ENCODE measurements around the gene ZFAND3.
A peak's percentile ranks its signal among the peaks of the same experiment; 100 is the strongest.

ZFAND3 gene

DNA sequence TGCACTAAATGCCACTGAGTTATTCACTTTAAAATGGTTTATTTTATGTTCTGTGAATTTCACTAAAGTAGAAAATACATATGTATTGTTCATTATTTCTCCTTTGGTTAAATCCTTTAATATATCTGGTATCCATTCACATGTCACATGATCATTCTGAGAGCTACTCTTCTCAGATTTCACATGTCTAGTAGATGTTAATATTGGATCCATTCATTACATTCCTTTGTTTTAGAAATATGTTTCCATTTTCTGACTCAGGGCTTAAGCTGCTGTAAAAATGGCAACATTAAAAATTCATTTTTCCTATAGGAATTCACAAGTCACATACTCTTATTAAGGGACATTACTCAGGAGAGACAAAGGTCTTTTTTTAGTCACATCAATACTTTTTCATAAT lies 205.4 kb downstream of the ZFAND3 start:
- TF ChIP-seq, protein P1, sequence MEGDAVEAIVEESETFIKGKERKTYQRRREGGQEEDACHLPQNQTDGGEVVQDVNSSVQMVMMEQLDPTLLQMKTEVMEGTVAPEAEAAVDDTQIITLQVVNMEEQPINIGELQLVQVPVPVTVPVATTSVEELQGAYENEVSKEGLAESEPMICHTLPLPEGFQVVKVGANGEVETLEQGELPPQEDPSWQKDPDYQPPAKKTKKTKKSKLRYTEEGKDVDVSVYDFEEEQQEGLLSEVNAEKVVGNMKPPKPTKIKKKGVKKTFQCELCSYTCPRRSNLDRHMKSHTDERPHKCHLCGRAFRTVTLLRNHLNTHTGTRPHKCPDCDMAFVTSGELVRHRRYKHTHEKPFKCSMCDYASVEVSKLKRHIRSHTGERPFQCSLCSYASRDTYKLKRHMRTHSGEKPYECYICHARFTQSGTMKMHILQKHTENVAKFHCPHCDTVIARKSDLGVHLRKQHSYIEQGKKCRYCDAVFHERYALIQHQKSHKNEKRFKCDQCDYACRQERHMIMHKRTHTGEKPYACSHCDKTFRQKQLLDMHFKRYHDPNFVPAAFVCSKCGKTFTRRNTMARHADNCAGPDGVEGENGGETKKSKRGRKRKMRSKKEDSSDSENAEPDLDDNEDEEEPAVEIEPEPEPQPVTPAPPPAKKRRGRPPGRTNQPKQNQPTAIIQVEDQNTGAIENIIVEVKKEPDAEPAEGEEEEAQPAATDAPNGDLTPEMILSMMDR (IDR thresholded peaks at IDR 0.05; ENCODE audit: low read depth, low read length), result no peak
- no peak for DNase-seq (ENCODE audit: extremely low read depth, low read depth)

DNA sequence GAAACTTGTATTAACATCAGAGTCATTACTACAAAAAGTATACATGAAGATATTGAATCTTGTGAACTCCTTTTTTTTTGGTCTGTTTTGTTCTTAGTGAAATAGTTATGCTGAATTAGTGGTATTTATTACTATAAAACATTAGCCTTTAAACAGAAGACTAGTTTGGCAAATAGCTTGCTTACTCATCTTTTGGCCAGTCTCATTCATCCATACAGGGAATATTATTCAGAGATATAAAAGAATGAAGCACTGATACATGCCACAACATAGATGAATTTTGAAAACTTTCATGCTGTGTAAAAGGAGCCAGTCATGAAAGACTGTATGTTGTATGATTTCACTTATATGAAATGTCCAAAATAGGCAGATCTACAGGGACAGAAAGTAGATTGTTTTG lies 205.9 kb downstream of the ZFAND3 start:
- DNase-seq (ENCODE audit: extremely low read depth, low read depth), result no peak
- TF ChIP-seq, protein P1 (IDR thresholded peaks at IDR 0.05; ENCODE audit: low read depth, low read length), result no peak

DNA sequence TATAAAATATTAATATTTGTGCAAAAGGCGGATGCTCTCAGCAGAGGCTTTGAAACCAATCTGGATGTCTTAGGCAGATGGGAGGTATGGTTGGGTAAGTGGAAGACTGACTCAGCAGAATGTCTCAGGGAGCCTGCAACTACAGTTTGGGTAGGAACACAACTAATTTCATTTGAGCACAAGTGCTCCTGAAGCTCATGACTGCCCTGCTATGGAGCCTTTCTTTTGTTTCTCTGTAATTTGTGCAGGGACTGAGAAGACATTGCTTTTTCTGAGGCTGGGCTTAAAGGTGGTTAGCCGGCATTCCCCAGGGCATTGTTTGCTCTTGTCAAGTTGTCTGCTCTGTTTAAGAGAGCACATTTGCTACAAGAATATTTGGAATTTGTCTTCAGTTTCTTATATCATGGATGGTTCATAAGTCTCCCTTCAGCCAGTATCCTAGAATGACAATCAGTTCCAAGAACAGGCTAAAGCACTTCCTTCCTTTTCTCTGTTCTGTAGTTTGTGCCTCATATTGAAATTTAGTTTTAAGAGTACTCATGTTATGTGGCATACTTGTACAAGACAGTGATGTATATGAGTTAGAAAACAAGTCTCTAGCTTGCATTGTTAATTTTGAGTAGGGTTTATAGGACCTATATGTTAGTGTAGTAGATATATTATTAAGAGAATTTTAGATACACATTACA lies 208.3 kb downstream of the ZFAND3 start:
- DNase-seq (ENCODE audit: extremely low read depth, low read depth), result no peak
- TF ChIP-seq, protein P1 (IDR thresholded peaks at IDR 0.05; ENCODE audit: low read depth, low read length), result no peak

DNA sequence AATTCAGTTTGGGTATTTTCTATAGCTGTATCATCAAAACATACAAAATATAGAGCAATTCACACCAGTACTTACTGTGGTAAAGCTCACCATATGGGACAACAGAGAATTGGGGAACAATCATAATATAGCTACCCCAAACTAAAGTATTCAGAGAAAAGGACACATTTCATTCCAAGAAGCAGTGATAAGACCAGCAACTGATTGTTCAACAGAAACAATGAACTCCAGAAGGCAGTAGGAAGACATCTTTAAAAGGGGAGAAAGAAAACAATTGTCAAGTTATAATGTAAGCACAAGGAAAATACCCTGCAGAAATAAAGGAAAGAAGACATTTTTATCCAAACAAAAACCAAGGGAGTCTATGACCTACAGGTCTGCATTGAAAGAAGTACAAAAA lies 210.9 kb downstream of the ZFAND3 start:
- no peak for DNase-seq (ENCODE audit: extremely low read depth, low read depth)
- TF ChIP-seq, protein P1 (IDR thresholded peaks at IDR 0.05; ENCODE audit: low read depth, low read length), result no peak

DNA sequence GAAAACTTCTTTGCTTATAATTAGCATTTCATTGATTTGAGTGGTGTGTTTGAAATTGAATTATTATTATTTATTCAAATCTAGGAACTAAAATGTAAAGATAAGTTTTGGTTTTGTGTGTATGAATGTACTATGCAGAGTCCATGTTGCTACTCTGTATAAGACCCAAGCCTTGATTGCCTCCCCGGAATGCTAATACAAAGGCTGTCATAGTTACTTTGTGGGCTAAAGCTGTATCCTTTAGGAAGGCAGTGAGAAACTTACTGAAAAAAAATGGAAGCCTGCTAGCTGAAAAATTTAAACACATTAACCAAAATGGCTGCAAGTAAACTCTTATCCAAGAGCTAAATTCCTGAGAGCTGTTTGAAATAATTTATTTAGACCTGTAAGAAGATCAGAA lies 213.3 kb downstream of the ZFAND3 start:
- TF ChIP-seq, protein P1 (IDR thresholded peaks at IDR 0.05; ENCODE audit: low read depth, low read length), result no peak
- DNase-seq (ENCODE audit: extremely low read depth, low read depth), result no peak

DNA sequence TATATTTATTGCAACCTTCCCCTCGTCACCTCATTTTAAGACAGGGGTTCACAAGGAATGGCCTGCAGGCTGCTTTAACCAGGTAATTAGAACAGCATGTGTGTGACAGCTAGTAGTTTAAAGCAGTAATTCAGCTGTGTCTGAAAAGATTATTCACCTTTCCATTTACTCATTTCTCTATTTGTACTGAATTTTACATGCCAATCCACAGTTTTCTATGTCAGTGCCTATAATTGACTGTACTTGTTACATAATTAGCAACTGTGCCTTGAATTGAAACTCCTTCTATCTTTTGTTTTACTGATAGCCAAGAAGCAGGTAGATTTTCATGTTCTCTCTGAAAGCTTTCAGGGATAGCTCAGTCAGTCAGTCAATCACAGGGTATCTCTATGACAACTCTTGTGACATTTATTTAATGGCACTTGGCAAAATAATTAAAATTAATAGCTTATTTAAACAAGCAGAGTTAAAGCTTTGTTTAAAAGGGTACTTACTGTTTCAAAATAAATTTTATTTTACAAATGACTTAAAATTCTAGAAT lies 214.0 kb downstream of the ZFAND3 start:
- TF ChIP-seq, protein P1 (IDR thresholded peaks at IDR 0.05; ENCODE audit: low read depth, low read length), result no peak
- DNase-seq (ENCODE audit: extremely low read depth, low read depth), result no peak

DNA sequence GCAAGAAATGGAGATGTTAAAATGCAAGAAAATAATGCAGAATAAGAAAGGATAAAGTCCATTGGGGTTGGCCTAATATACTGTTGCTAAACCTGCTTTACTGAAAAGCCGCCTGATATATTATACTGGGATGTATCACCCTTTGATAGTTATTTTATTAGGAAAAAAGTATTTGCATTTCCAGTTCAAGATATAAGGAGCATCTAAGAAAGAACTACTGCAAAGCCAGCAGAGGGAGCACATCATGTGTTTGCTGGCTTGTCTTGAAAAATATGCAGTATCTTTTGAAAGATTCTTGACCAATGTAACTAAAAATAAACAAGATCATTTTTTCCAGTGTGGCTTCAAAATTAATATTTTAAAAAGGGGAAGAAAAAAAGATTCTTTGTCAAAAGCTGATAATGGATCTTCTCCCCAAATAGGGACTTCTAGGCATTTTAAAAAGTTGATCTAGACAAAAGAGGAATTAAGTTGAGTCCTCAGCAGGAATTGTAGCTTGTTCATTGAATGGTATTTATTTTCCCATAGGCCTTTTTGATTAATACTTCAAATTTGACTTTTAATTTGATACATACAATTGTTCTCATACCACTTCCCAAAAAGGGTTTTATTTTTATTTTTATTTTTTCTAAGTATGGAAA lies 214.9 kb downstream of the ZFAND3 start:
- TF ChIP-seq, protein P1 (IDR thresholded peaks at IDR 0.05; ENCODE audit: low read depth, low read length), result peak; percentile 71
- peak; percentile 25 for DNase-seq (ENCODE audit: extremely low read depth, low read depth)

All from AG09319 (cell line).